OCI-LY7 (cell line): ENCODE results near the gene PTRH2. TPM values are rescaled to one million over a fixed set of nuclear protein-coding genes. Genes with fewer than 3 reads are reported as not detected.

ENCODE experiments used
- BruUV-seq: library from RNA; stranded (reverse); fragments of 400-500 nt; replicated peaks from 2 replicates; lab custom pipeline; 2021; lab: Mats Ljungman, UMichigan
- CTCF ChIA-PET: fragments of 300-600 bp; sonication (Branson Sonifier 250); formaldehyde crosslinking; loops from one replicate; lab custom pipeline; 2022; ENCODE audit warnings: antibody characterized with exemption; ENCODE audit not compliant: unreplicated experiment; lab: Charles Lee
- POLR2A ChIA-PET: fragments of 300-600 bp; sonication (Branson Sonifier 250); formaldehyde crosslinking; loops from one replicate; lab custom pipeline; 2022; ENCODE audit warnings: antibody characterized with exemption; lab: Charles Lee
- DNase-seq: peaks from one replicate; pipeline ENCODE4 v3.0.0-alpha.2; 2015; ENCODE audit warnings: low spot score
- H2AFZ ChIP-seq: fragments of 200-600 bp; sonication (generic), shearing (Covaris generic); 2 replicates; pipeline ENCODE4 v1.6.1; 2014; ENCODE audit warnings: mild to moderate bottlenecking, antibody characterized with exemption, low read length, moderate library complexity
- H3K27ac ChIP-seq: fragments of 200-600 bp; sonication (generic); 2 replicates; pipeline ENCODE4 v1.5.1; 2014; ENCODE audit warnings: mixed run types, low read depth, mild to moderate bottlenecking, moderate library complexity, low read length, inconsistent platforms; ENCODE audit not compliant: poor library complexity, severe bottlenecking
- H3K36me3 ChIP-seq: fragments of 200-600 bp; sonication (generic); 2 replicates; pipeline ENCODE4 v1.6.1; 2014; ENCODE audit warnings: mild to moderate bottlenecking, antibody characterized with exemption, low read length, moderate library complexity, mixed read lengths; ENCODE audit not compliant: insufficient read depth
- H3K4me1 ChIP-seq: fragments of 200-600 bp; sonication (generic); 2 replicates; pipeline ENCODE4 v1.5.1; 2014; ENCODE audit warnings: mild to moderate bottlenecking, low read length; ENCODE audit not compliant: insufficient read depth, poor library complexity, severe bottlenecking
- H3K4me2 ChIP-seq: fragments of 200-600 bp; sonication (generic); 2 replicates; pipeline ENCODE4 v1.6.1; 2014; ENCODE audit warnings: mild to moderate bottlenecking, low read length
- H3K4me3 ChIP-seq: fragments of 200-600 bp; sonication (generic); 2 replicates; pipeline ENCODE4 v1.5.1; 2014; ENCODE audit warnings: mild to moderate bottlenecking, low read depth, low read length; ENCODE audit not compliant: poor library complexity, severe bottlenecking
- H3K79me2 ChIP-seq: fragments of 200-600 bp; sonication (generic); 2 replicates; pipeline ENCODE4 v1.6.1; 2016; ENCODE audit warnings: low read depth, mild to moderate bottlenecking, low read length, moderate library complexity, mixed read lengths; ENCODE audit not compliant: insufficient read depth
- H3K9me2 ChIP-seq: fragments of 200-600 bp; sonication (generic); 2 replicates; pipeline ENCODE4 v1.6.1; 2016; ENCODE audit warnings: mild to moderate bottlenecking, low read length, mixed read lengths; ENCODE audit not compliant: insufficient read depth
- H3K9me3 ChIP-seq: fragments of 200-600 bp; sonication (generic); 2 replicates; pipeline ENCODE4 v1.6.1; 2014; ENCODE audit warnings: mild to moderate bottlenecking, mixed run types, low read length, mixed read lengths
- H4K20me1 ChIP-seq: fragments of 200-600 bp; sonication (generic); 2 replicates; pipeline ENCODE4 v1.6.1; 2014; ENCODE audit warnings: mild to moderate bottlenecking, antibody characterized with exemption, low read length, moderate library complexity, mixed read lengths; ENCODE audit not compliant: insufficient read depth
- EZH2phosphoT487 ChIP-seq: fragments of 200-600 bp; sonication (generic); IDR thresholded peaks from 2 replicates; pipeline ENCODE4 v1.6.1; 2018; ENCODE audit warnings: low read depth, borderline replicate concordance, mild to moderate bottlenecking, mixed run types, antibody characterized with exemption, low read length, moderate library complexity, mixed read lengths
- intact Hi-C: fragments of 100-400 bp; cut with micrococcal nuclease; formaldehyde crosslinking; loops from one replicate; pipeline ENCODE4 v1.10.0; 2022; ENCODE audit not compliant: unreplicated experiment
- total RNA-seq, 2 experiments: library from RNA; depleted of rRNA in 1 of 2; stranded (reverse); fragments of >200 nt in 1 of 2; shearing (Covaris generic) in 1 of 2; gene quantifications; 2 replicates each; pipeline ENCODE4 v1.2.3, GENCODE V29; 2014 to 2022
- TF ChIP-seq, protein P1 (sequence below): fragments of 200-600 bp; sonication (generic); conservative IDR thresholded peaks from 2 replicates; pipeline ENCODE4 v1.5.1; 2014; ENCODE audit warnings: mild to moderate bottlenecking, antibody characterized with exemption, low read length, moderate library complexity, mixed read lengths

The PTRH2 gene
- total RNA-seq, 2 experiments from 2014 or later, result 27.0 to 34.5 TPM

DNA sequence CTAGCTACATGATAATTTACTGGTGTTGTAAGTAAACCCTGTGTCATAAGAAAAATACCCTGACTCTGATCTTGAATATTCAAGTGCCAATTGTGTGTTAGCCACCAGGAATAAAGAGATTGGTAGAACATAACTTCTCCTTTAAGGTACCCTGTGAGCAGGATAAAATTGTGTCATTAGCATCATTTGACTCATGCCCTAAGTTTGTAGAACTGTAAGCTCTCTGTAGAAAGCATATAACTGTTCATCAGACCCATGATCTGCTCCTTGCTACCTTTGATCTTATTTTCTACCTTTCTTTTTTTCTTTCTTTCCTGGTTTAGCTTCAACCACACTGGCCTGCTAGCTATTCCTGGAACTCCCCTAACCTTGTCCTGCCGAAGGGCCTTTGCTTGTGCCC lies 35.8 kb downstream of the PTRH2 start:
- TF ChIP-seq, protein P1, sequence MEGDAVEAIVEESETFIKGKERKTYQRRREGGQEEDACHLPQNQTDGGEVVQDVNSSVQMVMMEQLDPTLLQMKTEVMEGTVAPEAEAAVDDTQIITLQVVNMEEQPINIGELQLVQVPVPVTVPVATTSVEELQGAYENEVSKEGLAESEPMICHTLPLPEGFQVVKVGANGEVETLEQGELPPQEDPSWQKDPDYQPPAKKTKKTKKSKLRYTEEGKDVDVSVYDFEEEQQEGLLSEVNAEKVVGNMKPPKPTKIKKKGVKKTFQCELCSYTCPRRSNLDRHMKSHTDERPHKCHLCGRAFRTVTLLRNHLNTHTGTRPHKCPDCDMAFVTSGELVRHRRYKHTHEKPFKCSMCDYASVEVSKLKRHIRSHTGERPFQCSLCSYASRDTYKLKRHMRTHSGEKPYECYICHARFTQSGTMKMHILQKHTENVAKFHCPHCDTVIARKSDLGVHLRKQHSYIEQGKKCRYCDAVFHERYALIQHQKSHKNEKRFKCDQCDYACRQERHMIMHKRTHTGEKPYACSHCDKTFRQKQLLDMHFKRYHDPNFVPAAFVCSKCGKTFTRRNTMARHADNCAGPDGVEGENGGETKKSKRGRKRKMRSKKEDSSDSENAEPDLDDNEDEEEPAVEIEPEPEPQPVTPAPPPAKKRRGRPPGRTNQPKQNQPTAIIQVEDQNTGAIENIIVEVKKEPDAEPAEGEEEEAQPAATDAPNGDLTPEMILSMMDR, result no peak
- TF ChIP-seq EZH2phosphoT487, result no peak
- Histone ChIP-seq H3K4me2 (no peak overlapping the region), H3K27ac (no peak overlapping the region), H3K4me1 (no peaks in the 10 kb centered on the region), H3K9me3 (no peaks in the 10 kb centered on the region), H3K4me3 (no peak overlapping the region), H3K36me3 (peaks cover 97% of the 10 kb centered on the region), H3K9me2 (no peaks in the 10 kb centered on the region), H4K20me1 (0 out of 2 replicates have a peak, but pooled peaks cover 9% of the 10 kb centered on the region), H3K79me2 (peaks cover 2% of the 10 kb centered on the region; the same call in 1 of the 2 replicates), H2AFZ (no peak overlapping the region)
- CTCF ChIA-PET, result no interaction called here
- POLR2A ChIA-PET, result interaction anchor here (0.6 to 2.9 kb wide), 11 partner anchors 9 to 118 kb away, joined by 3 to 16 read pairs (median 4); no protein-coding TSS in a partner anchor
- no TSS peak for BruUV-seq
- intact Hi-C loops, result loop anchor here (5.0 kb wide), 1 partner anchor 49 kb away; no protein-coding TSS in a partner anchor
- DNase-seq, result no peak

DNA sequence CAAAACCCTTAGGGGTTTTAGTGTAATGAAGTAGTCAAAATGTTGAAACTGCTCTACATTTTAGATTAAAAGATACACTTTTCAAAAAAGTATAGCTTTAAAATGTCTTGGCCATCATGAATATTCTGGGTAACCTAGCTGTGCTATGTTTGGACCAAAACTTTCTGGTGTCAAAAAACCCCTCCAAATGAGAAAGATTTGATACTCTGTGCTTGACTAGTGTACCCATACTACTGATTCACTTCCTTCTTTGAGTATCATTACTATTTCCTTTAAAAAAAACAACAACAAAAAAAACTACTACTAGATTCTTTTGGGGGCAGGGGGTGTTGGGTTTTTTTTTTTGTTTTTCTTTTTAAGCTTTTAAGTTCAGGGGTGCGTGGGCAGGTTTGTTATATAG lies 37.3 kb downstream of the PTRH2 start:
- Histone ChIP-seq H3K4me3 (no peak overlapping the region), H3K9me2 (no peaks in the 10 kb centered on the region), H3K79me2 (peaks cover 2% of the 10 kb centered on the region; the same call in 1 of the 2 replicates), H2AFZ (no peak overlapping the region), H3K4me1 (no peaks in the 10 kb centered on the region), H3K27ac (no peak overlapping the region), H4K20me1 (0 out of 2 replicates have a peak, but pooled peaks cover 9% of the 10 kb centered on the region), H3K36me3 (peaks cover 96% of the 10 kb centered on the region), H3K4me2 (no peak overlapping the region), H3K9me3 (no peaks in the 10 kb centered on the region)
- no peak for TF ChIP-seq EZH2phosphoT487
- TF ChIP-seq, protein P1, result no peak
- DNase-seq, result no peak
- no TSS peak for BruUV-seq
- ChIA-PET POLR2A (interaction anchor here (0.6 to 2.9 kb wide), 12 partner anchors 7 to 210 kb away, joined by 3 to 16 read pairs (median 4); partner anchors contain the start of gene VMP1), CTCF (no interaction called here)
- intact Hi-C loops, result loop anchor here (5.0 kb wide), 1 partner anchor 48 kb away; no protein-coding TSS in a partner anchor

DNA sequence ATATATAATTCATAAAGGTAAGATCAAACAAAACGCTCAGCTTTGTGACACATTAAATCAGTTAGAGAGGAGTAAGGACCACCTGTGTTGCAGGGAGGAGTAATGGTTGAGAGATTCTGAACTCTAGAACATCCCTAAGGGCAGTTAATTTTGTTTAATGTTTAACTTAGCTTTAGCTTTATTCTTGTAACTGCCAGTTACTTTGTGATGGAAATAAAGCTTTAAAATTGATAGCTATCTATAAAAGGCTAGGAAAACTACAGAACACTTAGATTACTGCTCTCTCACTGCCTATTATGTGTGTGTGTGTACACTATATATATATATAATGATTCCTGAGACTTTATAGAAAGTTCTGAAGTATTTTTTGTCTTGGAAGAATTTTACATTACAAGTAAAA lies 37.8 kb downstream of the PTRH2 start:
- peaks cover 96% of the 10 kb centered on the region for H3K36me3 ChIP-seq
- no TSS peak for BruUV-seq
- H3K4me3 ChIP-seq, result no peak overlapping the region
- TF ChIP-seq EZH2phosphoT487, result no peak
- TF ChIP-seq, protein P1, result no peak
- H3K4me1 ChIP-seq, result no peaks in the 10 kb centered on the region
- DNase-seq, result no peak
- H3K27ac ChIP-seq, result no peak overlapping the region
- intact Hi-C loops, result no loop called here
- peaks cover 2% of the 10 kb centered on the region; the same call in 1 of the 2 replicates for H3K79me2 ChIP-seq
- no peaks in the 10 kb centered on the region for H3K9me3 ChIP-seq
- no peak overlapping the region for H2AFZ ChIP-seq
- H3K4me2 ChIP-seq, result no peak overlapping the region
- H3K9me2 ChIP-seq, result no peaks in the 10 kb centered on the region
- H4K20me1 ChIP-seq, result 0 out of 2 replicates have a peak, but pooled peaks cover 9% of the 10 kb centered on the region
- POLR2A ChIA-PET, result interaction anchor here (0.6 to 2.9 kb wide), 6 partner anchors 9 to 48 kb away, joined by 3 to 16 read pairs (median 6); partner anchors contain the start of gene VMP1
- CTCF ChIA-PET, result no interaction called here
